Adrenal gland (tissue), 12 donors: Measurements from ENCODE around the gene PTPRN2. TPM values are rescaled to one million over a fixed set of nuclear protein-coding genes. Genes with fewer than 3 reads are reported as not detected.

ENCODE experiments used
- DNase-seq, 7 donors: peaks; one replicate each; pipeline ENCODE4 v3.0.0-alpha.2; 2019 to 2020
- H3K27ac ChIP-seq, 5 donors: fragments of 200-600 bp; sonication (generic) in 4 of 5; 1 replicate in 3 of 5; 2 replicates in 2 of 5; pipeline versions ENCODE4 v1.5.1 to v1.8.0; 2016 to 2020; ENCODE audit warnings: mild to moderate bottlenecking in 1 of 5
- H3K27me3 ChIP-seq: fragments of 200-600 bp; 2 replicates; pipeline ENCODE4 v1.8.0; 2021
- H3K36me3 ChIP-seq, 2 donors: fragments of 200-600 bp; replicated peaks in 1 of 2; 1 replicate in 1 of 2; 2 replicates in 1 of 2; pipeline versions ENCODE4 v1.5.1 to v1.8.0; 2018 to 2022
- H3K4me1 ChIP-seq, 2 donors: fragments of 200-600 bp; replicated peaks in 1 of 2; 1 replicate in 1 of 2; 2 replicates in 1 of 2; pipeline versions ENCODE4 v1.5.1 to v1.8.0; 2018 to 2021
- H3K4me3 ChIP-seq, 4 donors: fragments of 200-600 bp; sonication (generic) in 3 of 4; one replicate each; pipeline ENCODE4 v1.5.1; 2016 to 2018
- H3K9me3 ChIP-seq, 3 donors: fragments of 200-600 bp; sonication (generic) in 1 of 3; replicated peaks in 1 of 3; 1 replicate in 2 of 3; 2 replicates in 1 of 3; pipeline versions ENCODE4 v1.5.1 to v1.8.0; 2016 to 2021
- POLR2A ChIP-seq, 2 donors: fragments of 450-650 bp; IDR thresholded peaks; one replicate each; pipeline ENCODE4 v1.6.1; 2017; ENCODE audit warnings: antibody characterized with exemption in 2 of 2, mild to moderate bottlenecking in 2 of 2, moderate library complexity in 1 of 2
- WGBS, 4 donors: extraction: QIAGEN DNeasy Blood & Tissue Kit in 2 of 4; methylation state at CpG; one replicate each; pipeline versions ENCODE4 v1.1.5 to v1.1.7; 2013 to 2017; 5-methylcytosine and 5-hydroxymethylcytosine counted together
- intact Hi-C, 2 donors: fragments of 100-400 bp; cut with DNase I; formaldehyde crosslinking; loops; one replicate each; pipeline versions ENCODE4 v1.14.1 to v1.15.0; 2022 to 2023
- polyA plus RNA-seq, 3 donors: library from polyadenylated mRNA; stranded (reverse); fragments of 200-250 nt in 2 of 3; fragments of 350-450 nt in 1 of 3; fragmentation: Illumina TruSeq in 1 of 3; extraction: RNeasy Lipid Tissue Mini Kit (QIAGEN cat#74804) in 1 of 3; gene quantifications; one replicate each; pipeline ENCODE4 v1.2.3, GENCODE V29; 2013 to 2014
- total RNA-seq, 9 donors: library from RNA; depleted of rRNA in 4 of 9; stranded (reverse); fragments of >200 nt in 4 of 9; fragments of 120-200 nt in 1 of 9; fragmentation: NEBNext Ultra II Directional in 1 of 9; extraction: Animal tissue kit (Norgen Biotek cat#: 25700) in 1 of 9; gene quantifications; one replicate each; pipeline versions ENCODE4 v1.1.0 to v1.2.4, GENCODE V29; 2013 to 2023
- TF ChIP-seq, protein P1 (sequence below), 6 experiments: fragments of 450-650 bp in 4 of 6; fragments of 200-600 bp in 2 of 6; sonication (generic) in 1 of 6; IDR thresholded peaks; 1 replicate in 5 of 6; 2 replicates in 1 of 6; pipeline versions ENCODE4 v1.5.1 to v1.8.0; 2016 to 2021; ENCODE audit warnings: antibody characterized with exemption in 6 of 6, mild to moderate bottlenecking in 2 of 6, moderate library complexity in 1 of 6
- donor health status: healthy with polysubstance abuse.
- donor health status: Bipolar disorder and iron deficiency.
- donor health status: DM: yes; HTN: yes; CAD: no.
- donor health status: DM: no; HTN: no; CAD: no.
- donor health status: DM: no; HTN: no; CAD: no.
- donor health status: DM: yes; HTN: yes; CAD: no.

Gene PTPRN2
- total and polyA plus RNA-seq, 12 donors, result 2.2 to 16.2 (median 3.4) TPM

GRCh38 chr7:158475679-158476052 is 112.0 kb downstream of the PTPRN2 start:
- TF ChIP-seq POLR2A (IDR thresholded peaks at IDR 0.05), result no peak
- TF ChIP-seq, protein P1, sequence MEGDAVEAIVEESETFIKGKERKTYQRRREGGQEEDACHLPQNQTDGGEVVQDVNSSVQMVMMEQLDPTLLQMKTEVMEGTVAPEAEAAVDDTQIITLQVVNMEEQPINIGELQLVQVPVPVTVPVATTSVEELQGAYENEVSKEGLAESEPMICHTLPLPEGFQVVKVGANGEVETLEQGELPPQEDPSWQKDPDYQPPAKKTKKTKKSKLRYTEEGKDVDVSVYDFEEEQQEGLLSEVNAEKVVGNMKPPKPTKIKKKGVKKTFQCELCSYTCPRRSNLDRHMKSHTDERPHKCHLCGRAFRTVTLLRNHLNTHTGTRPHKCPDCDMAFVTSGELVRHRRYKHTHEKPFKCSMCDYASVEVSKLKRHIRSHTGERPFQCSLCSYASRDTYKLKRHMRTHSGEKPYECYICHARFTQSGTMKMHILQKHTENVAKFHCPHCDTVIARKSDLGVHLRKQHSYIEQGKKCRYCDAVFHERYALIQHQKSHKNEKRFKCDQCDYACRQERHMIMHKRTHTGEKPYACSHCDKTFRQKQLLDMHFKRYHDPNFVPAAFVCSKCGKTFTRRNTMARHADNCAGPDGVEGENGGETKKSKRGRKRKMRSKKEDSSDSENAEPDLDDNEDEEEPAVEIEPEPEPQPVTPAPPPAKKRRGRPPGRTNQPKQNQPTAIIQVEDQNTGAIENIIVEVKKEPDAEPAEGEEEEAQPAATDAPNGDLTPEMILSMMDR (IDR thresholded peaks at IDR 0.05), result no peak
- Histone ChIP-seq H3K36me3 (no peaks in the 10 kb centered on the region), H3K4me3 (no peak overlapping the region), H3K27me3 (no peaks in the 10 kb centered on the region), H3K9me3 (no peaks in the 10 kb centered on the region), H3K4me1 (no peaks in the 10 kb centered on the region), H3K27ac (no peak overlapping the region)
- 82 to 89% (median 85%) methylated on average over 6 of the region's 6 CpGs for WGBS, 4 donors
- intact Hi-C loops, result no loop called here
- no peak for DNase-seq

DNA sequence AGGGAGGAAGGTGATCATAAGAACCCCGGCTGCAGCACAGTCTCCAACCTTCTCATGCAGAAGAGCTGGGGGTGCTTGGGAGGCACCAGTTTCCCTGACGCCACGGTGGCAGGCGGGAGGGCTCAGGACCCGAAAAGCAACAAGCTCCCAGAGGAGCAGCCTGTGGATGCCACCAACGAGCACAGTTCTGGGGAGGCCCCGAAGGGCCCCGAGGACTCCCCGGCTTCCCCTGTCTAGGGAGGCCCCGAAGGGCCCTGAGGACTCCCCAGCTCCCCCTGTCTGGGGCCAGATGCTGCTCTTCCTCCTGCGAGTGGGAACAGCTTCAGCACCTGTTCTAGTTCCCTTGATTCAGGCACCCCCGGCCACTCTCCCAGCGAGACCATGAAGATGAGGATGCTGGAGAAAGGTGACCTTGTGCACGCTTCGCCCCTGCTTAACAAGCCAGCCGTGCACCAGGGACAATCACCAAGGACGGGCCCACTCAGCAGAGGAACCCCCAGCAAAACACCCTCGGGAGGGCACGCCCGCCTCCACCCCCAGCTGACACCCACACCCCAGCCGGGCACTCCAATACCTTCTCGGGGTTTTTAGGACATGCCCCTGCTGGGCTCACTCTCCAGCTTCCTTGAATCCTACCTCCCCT is 112.5 kb downstream of the PTPRN2 start:
- TF ChIP-seq, protein P1 (IDR thresholded peaks at IDR 0.05), result no peak
- TF ChIP-seq POLR2A (IDR thresholded peaks at IDR 0.05), result no peak
- no peaks in the 10 kb centered on the region for H3K4me1 ChIP-seq
- DNase-seq, result no peak
- whole genome bisulfite sequencing, 4 donors, result 85 to 90% (median 87%) methylated on average over 11 to 22 of the region's 22 CpGs
- no peaks in the 10 kb centered on the region for H3K27me3 ChIP-seq
- H3K36me3 ChIP-seq, result no peaks in the 10 kb centered on the region
- intact Hi-C loops, result no loop called here
- H3K4me3 ChIP-seq, result no peak overlapping the region
- no peaks in the 10 kb centered on the region for H3K9me3 ChIP-seq
- H3K27ac ChIP-seq, result no peak overlapping the region

GRCh38 chr7:158474488-158474887 is 113.1 kb downstream of the PTPRN2 start:
- no peaks in the 10 kb centered on the region for H3K36me3 ChIP-seq
- DNase-seq, result no peak
- no peaks in the 10 kb centered on the region for H3K4me1 ChIP-seq
- no peaks in the 10 kb centered on the region for H3K27me3 ChIP-seq
- no peak for TF ChIP-seq POLR2A (IDR thresholded peaks at IDR 0.05)
- TF ChIP-seq, protein P1 (IDR thresholded peaks at IDR 0.05), result no peak
- no peaks in the 10 kb centered on the region for H3K9me3 ChIP-seq
- H3K4me3 ChIP-seq, result no peak overlapping the region
- 67 to 81% (median 71%) methylated on average over 14 to 16 of the region's 16 CpGs for WGBS, 4 donors
- intact Hi-C loops, result no loop called here
- H3K27ac ChIP-seq, result no peak overlapping the region

DNA sequence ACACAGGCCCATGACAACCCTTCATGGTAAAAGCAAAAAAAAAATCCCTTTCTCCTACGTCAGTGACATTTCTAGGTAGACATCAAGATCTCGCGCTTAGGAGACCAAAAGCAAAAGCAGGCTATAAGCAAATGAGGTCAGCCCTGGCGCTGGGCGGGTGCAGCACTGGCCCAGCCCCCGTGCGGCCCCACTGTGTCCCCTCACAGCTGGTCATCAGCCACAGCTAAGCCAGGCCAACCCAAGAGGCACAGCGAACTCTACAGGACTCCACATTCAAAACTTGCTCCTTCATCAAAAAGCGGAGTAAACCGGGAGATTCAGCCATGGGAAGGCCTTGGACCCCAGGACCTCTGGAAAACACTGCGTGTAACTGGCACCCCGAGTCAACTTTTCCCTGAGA is 113.7 kb downstream of the PTPRN2 start:
- TF ChIP-seq, protein P1 (IDR thresholded peaks at IDR 0.05), result no peak
- no peak for TF ChIP-seq POLR2A (IDR thresholded peaks at IDR 0.05)
- H3K36me3 ChIP-seq, result no peaks in the 10 kb centered on the region
- intact Hi-C loops, result no loop called here
- no peaks in the 10 kb centered on the region for H3K9me3 ChIP-seq
- no peaks in the 10 kb centered on the region for H3K27me3 ChIP-seq
- no peaks in the 10 kb centered on the region for H3K4me1 ChIP-seq
- no peak overlapping the region for H3K27ac ChIP-seq
- no peak overlapping the region for H3K4me3 ChIP-seq
- WGBS, 4 donors, result 77 to 93% (median 86%) methylated on average over 12 of the region's 12 CpGs
- DNase-seq, result no peak
